ENCODE results near the gene TLX2.
"Not testable (repeated sequence)": the region's sequence is repeated elsewhere in the genome, so short reads cannot be mapped to it uniquely, and the experiment has no call there.

The TLX2 gene

DNA sequence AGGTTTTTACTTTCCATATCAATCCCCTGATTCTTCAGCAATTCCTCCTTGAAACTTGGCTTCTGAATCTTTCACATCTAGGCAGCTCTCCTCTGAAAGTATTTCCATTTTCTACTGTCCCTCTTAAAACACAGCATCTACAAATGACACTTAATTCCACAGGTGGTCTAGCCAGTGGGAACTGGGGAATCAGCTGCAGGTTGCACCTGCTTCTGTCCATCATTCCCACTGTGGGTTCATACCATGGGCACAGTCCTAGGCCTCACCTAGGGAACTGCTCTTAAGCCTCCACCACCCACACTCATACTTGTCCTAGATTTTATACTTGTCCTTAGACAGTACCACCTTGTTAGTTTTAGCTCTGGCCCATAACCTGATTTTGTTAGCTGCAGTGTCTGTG, 37.3 kb downstream of the TLX2 start:
- DNase-seq = no peak
- intact Hi-C loops (cut with DNase I) = no loop called here

DNA sequence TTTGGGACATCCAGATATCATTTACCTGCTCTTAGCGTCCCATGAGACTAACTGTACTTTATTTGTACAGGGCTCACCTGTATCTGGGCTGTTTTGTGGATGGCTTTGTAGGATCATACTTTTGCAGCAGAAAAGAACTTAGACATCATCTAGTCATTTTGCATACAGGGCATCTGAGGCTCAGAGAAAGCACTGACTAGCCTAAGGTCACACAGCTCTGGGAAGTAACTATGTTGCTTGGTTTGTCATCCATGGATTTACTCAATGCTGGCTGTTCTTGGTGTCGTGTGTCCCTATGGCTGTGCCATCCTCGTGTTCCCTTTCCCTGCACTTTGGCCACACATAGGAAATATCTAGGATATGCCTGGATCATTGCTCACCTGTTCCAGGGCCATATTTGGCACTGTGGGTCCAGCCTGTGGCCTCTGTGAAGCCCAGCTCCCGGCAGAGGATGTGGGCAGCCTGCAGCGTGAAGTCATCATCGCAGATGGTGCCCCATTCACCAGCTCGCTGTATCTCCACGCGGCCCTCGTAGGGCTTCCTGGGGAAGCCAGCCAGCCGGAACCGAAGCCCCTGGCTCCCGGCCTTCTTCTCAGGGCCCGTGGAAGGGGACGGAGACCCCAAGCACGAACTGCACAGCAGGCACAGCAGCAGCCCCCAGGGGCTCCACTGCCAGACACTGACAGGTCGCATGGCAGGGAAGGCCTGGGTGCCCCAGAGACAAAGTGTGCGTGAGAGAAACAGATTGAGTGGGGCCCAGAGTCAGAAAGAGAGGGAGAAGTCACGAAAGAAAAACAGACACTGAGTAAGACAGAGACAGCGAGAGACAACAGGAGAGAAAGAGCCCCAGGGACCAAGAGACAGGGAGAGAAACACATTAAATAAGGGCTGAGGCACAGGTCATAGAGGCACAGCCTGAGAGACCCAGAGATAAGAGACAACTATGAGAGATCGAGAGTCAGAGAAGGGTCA, 38.0 kb downstream of the TLX2 start:
- no peak for DNase-seq
- intact Hi-C loops (cut with DNase I) = no loop called here

DNA sequence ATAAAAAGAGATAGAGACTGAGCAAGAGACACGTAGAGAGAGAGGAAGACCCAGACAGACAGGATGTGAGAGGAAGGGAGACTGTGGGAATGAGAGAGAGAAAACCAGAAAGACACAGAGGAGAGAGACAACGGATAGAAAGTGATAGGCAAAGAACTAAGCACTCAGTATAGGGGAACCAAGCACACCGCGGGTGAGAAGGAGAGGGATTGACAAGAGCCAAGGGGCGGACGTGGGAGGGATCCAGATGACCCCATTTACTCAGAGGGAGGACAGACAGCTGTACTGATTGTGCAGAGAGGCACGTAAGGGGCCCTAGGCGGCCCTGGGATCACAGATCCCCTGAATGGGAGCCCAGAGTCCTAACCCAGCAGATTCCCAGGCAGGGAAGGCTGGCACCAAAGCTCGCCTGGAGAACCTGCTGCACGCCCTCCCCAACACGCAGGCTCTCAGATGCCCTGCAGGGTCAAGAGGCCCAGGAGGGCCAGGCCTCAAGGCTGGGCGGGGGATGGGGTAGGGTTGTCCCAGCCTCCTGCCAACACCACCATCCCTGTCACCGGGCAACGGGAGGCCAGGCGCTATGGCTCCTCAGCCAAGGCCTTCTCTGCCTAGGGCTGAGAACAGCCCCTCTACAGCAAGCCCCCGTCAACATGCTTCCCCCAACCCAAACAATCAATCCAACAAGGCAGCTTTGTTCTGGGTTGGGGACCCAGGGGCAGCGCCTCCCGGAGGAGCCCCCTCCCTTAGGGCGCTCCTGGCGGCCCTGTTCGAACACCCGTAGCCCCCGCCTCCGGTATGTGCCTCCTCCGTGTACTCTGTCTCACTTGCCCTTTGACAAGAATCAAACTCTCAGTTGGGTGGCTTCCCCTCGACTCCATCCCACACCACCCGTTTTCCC, 38.9 kb downstream of the TLX2 start:
- intact Hi-C loops (cut with DNase I) = no loop called here
- peak in 1 of 10 donors; percentile 20 for DNase-seq

DNA sequence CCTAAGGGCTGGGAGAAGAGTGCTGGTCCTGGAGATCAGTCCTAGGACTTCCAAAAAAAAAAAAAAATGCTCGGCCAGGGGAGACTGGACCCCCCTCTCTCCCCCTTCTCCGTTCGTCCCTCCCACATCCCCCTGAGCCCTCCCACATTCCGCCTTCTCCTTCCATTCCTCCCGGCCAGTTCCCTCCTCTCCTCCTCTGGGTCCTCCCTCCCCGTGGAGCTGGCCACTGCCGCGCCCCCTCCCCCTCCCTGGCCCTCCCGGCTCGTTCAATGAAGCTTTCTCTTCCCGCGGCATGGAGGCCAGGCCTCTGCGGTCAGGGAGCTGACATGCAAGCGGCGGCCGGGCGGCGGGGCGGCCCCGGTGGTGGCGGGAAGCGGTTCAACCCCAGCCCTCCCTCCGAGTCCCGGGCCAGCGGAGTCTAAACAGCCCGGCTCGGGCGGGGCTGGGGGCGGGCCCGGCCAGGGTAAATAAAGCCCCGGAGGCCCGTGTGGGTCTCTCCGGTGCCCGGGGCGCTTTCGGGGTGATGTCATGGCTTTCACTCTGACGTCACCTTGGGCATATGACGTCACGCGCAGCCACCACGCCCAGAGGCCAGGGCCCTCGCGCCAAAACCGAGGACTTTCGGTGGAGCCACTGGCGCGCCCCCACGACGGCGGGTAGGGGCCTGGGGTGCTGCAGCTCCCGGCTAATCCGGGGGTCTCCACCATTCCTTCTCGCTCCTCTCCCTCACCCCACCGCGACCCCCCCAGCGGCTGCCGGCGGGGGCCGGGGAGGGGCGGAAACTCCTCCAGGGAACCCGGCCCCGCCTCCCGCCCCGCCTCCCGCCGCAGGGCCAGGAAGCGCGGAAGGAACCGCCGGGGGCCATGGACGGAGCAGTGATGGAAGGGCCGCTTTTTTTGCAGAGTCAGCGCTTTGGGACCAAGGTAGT, 39.9 kb downstream of the TLX2 start, which contains the start of the genes DOK1 and LOXL3:
Gene DOK1, plus strand, starts transcription at position 829 of the 928 bp plus-strand sequence. Its CDS starts 35 bp downstream, at position 864.
Gene LOXL3, minus strand, starts transcription at position 51 of the 928 bp plus-strand sequence. CDS start 1,308 bp downstream, outside the sequence.
- intact Hi-C loops (cut with DNase I) = no loop called here
- peak; percentile 51 to 95 (median 74) for DNase-seq

DNA sequence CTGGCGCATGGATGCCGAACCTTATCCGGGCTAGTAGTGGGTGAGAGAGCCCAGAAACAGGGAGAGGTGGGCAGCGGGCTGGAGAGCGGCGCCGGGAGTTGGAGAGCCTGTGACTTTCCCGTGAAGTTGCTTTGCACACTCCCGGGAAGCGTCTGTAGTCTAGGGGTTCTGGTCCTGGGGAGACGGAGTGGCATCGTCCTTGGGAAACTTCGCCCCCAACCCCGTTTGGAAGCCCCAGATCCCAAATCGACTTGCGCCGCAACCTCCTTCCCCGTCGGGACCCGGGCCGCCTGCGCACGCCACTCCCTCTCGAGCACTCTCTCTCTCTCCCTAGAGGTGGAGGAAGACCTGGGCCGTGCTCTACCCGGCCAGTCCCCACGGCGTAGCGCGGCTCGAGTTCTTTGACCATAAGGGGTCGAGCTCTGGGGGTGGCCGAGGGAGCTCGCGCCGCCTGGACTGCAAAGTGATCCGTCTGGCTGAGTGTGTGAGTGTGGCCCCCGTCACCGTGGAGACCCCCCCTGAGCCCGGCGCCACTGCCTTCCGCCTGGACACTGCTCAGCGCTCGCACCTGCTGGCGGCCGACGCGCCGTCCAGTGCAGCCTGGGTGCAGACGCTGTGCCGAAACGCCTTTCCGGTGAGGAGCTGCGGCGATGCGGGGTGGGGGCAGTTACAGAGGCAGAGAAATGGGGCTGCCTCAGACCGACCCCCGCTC, 40.7 kb downstream of the TLX2 start:
- intact Hi-C loops (cut with DNase I) = no loop called here

DNA sequence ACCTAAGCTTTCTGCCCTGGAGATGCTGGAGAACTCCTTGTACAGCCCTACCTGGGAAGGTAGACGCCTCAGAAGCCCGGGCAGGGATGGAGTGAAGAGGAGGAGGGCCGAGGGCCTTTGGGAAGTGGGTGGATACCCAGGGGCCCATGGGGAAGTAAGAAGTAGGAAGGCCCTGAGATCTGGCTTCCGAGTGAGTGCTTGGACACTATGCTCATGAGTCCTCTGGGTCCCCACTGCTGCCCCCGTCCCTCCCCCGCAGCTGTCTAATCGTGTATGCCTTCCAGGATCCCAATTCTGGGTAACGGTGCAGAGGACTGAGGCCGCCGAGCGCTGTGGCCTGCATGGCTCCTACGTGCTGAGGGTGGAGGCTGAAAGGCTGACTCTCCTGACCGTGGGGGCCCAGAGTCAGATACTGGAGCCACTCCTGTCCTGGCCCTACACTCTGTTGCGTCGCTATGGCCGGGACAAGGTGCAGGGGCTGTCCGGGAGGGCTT, 41.4 kb downstream of the TLX2 start:
- DNase-seq = peak in 1 of 10 donors; percentile 86
- intact Hi-C loops (cut with DNase I) = no loop called here

More for the DNA sequence above, 40.7 kb downstream of the TLX2 start:
- DNase-seq = peak in 1 of 10 donors; percentile 19

DNA sequence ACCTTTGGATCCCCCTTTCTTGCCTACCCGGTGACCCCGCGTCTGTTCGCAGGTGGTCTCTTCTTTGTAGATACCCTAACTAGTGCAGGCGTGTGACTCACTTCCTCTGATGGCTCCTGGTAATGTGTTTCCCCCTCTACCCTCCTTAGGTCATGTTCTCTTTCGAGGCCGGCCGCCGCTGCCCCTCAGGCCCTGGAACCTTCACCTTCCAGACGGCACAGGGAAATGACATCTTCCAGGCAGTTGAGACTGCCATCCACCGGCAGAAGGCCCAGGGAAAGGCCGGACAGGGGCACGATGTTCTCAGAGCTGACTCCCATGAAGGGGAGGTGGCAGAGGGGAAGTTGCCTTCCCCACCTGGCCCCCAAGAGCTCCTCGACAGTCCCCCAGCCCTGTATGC, 41.9 kb downstream of the TLX2 start:
- intact Hi-C loops (cut with DNase I) = no loop called here
- DNase-seq = no peak

DNA sequence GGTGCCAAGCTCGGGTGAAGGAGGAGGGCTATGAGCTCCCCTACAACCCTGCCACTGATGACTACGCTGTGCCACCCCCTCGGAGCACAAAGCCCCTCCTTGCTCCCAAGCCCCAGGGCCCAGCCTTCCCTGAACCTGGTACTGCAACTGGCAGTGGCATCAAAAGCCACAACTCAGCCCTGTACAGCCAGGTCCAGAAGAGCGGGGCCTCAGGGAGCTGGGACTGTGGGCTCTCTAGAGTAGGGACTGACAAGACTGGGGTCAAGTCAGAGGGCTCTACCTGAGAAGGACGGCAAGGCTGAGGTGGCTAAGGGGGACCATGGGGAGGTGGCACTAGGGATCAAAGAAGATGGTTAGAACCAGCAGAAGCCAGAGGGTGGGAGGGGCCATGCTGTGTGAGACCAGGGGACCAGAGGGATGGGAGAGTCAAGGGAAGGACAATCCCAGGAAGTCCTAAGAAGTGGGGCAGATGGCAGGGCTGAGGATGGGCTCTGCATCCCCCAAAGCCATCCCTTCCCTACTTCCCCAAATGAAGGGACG, 42.7 kb downstream of the TLX2 start:
- intact Hi-C loops (cut with DNase I) = no loop called here
- DNase-seq = no peak

DNA sequence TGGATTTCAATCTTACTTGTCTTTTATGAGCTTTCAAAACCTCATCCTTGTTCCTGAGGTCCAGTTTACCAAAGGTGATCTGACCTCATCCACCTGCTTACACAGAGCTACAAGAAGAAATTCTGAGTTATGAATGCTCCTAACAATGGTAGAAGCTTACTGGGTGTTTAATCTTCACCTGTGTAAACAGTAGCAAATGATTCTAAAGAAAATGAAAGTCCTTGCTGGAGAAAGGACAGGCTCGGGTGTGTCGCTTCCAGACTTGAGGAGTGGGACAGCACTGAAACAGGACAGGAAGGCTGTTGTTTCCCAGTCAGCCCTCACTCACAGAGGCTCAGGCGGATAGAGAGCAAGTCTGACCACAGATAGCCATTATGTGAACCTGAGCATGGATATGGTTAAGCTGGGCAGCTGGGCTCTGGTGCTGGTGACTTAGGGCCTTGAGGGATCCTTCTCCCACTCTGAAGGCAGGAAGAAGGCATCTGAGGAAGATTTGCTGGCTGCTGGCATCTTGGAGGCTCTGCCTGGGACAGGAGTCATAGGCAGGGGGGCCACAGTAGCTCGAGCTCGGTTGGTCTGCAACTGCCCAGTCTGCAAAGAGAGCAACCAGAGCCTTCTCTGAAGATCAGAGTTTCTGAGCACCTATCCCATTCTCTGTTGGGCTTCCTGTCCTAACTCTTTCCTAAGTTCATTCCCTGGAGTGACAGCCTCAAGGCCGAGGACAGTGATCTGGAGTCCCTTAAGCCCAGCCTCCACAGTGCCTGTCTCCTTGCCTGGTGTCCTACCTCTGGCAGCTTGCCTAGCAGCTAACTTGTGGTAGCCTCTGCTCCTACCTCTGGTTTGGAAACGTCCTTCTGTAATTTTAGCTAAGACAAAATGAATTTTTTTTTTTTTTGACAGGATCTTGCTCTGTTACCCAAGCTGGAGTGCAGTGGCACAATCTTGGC, 44.3 kb downstream of the TLX2 start:
- intact Hi-C loops (cut with DNase I) = no loop called here
- DNase-seq = no peak

DNA sequence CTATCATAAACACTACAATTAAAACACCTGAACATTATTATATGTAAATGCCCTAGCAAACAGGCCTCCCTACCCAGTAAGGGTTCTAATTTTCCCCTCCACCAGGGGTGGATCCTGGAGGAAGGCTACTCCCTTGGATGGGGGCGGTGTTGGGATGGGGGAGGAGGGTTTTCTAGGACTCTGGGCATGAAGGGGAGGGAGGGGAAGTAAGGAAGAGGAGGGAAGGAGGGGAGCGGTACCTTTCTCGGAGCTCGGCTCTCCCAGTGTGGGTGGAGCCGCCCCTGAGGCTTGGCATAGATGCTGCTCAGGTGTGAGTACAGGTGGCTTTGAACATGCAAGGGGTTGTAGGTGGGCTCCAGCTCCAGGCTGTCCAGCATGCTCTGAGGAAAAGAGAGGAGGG, 45.7 kb downstream of the TLX2 start:
- intact Hi-C loops (cut with DNase I) = no loop called here
- DNase-seq = no peak

DNA sequence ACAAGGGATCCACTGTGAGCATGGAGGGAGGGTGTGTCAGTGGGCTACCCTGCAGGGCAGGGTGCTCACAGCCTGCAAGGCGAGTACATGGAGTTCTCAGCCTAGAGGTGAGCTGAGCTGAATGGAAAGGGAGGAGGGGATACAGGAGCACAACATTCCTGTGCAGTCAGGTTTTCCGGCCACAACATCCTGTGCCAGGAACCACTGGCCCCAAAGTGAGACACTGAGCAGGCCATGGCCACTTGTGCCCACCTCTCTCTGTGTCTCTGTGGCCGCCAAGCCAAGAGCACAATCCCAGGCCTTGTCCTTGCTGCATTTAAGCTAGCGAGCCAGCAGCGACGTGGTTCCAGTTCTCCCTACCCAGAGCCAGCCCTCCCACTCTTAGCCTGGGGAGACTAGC, 46.3 kb downstream of the TLX2 start:
- no peak for DNase-seq
- intact Hi-C loops (cut with DNase I) = no loop called here

DNA sequence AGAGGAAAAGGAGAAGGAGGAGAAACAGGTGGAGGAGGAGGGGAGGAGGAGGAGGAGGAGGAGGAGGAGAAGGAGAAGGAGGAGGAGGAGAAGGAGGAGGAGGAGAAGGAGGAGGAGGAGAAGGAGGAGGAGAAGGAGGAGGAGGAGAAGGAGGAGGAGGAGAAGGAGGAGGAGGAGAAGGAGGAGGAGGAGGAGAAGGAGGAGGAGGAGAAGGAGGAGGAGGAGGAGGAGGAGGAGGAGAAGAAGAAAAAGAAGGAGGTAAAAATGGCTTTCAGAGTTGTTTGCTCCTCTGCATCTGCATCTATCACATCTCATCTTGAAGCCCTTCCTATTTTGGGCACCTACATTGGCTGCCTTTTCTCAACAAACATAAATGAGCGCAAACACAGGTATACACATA, 46.8 kb downstream of the TLX2 start:
- DNase-seq; intact Hi-C loops (cut with DNase I): not testable (repeated sequence)

DNA sequence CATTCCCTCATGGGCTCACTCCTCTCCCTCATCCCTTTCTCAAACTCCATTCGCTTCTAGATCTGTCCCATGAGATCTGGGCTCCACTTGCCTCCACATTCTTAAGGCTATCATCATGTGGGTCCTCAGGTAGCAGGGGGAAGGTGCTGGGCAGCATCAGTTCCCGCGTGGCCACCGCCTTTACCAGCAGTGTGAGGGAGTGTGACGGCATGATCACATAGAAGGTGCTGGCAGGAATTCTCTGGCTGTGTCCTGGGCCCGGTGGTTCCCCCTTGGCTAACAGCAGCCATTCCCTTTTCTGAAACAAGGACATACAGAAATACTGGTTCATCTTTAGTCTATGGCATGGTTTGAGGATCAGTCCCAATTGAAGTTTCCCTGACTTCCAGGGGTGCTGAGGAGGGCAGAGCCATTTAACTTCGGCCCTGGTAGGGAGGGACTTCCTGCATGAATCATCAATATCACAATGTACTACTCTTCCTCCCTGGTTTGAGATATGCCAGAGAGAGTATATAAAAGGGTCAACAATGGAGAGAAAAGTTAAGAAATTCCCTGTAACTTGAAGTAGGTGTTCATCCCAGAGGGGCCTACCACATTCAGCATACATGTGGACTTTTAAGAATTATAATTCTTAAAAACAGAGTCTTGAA, 48.0 kb downstream of the TLX2 start:
- intact Hi-C loops (cut with DNase I) = no loop called here

DNA sequence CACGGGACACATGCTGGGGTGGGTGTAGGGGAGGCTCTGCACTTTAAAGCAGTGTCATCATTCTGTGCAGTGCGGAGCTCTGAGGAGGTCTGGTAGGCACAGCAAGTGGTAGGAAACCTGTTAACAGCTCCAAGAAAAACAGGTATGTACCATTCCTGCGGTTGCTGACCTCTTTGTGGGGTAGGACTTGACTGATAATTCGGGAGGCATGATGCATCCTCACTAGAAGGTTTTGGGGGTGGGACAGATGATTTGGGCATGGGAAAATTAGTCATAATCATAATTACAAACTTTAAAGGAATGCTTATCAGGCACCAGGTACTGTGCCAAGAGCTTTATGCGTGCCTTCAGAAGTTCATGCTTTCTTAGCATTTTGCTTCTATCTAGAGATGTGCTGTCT, 50.0 kb downstream of the TLX2 start:
- intact Hi-C loops (cut with DNase I) = no loop called here
- no peak for DNase-seq

More for the DNA sequence above, 48.0 kb downstream of the TLX2 start:
- no peak for DNase-seq

DNA sequence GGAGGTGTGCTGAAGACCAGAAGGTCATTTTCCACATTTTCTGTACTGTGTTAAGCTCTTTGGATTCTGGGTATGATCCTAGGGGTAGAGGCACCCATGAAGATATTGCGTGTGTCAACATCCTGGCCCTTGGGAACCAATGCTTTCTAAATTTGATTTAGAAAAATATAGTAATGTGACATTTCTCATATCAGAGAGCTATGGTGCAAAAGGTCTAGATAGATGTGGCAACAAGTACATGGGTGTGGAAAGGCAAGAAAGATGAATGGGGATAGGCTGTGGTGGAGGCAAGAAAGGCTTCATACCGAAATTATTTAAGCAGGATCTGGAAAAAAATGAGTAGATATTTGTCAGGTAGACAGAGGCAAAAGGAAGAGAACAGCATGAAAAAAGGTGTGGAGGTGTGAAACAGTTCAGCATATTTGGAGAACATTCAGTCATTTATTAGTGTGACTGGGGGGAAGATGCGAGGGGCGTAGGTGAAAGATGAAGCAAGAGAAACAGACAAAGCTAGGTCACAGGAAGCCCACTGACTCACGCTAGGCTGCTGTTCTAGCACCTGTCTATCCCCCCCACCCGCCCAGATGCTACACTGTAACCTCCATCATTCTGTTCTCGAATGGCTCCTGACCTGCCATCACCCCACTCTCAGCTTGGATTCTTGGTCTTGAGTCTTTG, 52.0 kb downstream of the TLX2 start:
- intact Hi-C loops (cut with DNase I) = no loop called here
- DNase-seq = no peak

DNA sequence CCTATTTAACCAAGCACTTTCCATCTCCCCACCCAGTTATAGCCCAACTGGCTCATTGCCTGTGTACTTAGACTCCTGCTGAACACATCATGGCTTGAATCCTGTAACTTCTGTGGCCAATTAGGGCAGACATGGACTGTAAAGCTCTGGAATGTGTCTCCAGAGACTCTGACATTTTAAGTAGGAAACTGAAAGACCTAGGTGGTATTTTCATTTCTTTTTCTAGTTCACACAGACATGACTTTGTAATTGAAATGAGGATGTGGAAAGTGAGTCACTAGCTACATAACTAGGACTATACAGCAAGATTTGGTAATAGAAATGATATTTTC, 52.5 kb downstream of the TLX2 start:
- intact Hi-C loops (cut with DNase I) = no loop called here
- DNase-seq = no peak
